IMR-90 (cell line): Measurements from ENCODE around the gene BLNK. TPM values are rescaled to one million over a fixed set of nuclear protein-coding genes. Genes with fewer than 3 reads are reported as not detected.

Experiments
- ATAC-seq: fragments of 200-7000 bp; cut with Tn5 transposase; 2 replicates; pipeline ENCODE4 v1.9.1; 2020; ENCODE audit warnings: low read depth, mild to moderate bottlenecking, moderate library complexity
- BruUV-seq: library from RNA; stranded (reverse); fragments of 400-500 nt; replicated peaks from 2 replicates; lab custom pipeline; 2021; lab: Mats Ljungman, UMichigan
- CTCF ChIA-PET: fragments of 300-600 bp; formaldehyde crosslinking; extraction: SDS; loops from one replicate; lab custom pipeline; 2021; ENCODE audit warnings: antibody characterized with exemption; lab: Yijun Ruan, JAX
- POLR2A ChIA-PET: fragments of 300-600 bp; sonication (Branson Sonifier 250); formaldehyde crosslinking; loops from one replicate; lab custom pipeline; 2022; ENCODE audit warnings: antibody characterized with exemption; ENCODE audit not compliant: unreplicated experiment; lab: Charles Lee
- DNase-seq: peaks from one replicate; pipeline ENCODE4 v3.0.0; 2013
- H2AFZ ChIP-seq: replicated peaks from 2 replicates; pipeline ENCODE3; 2013; ENCODE audit warnings: low read length, mild to moderate bottlenecking; ENCODE audit not compliant: poor library complexity
- H2AK5ac ChIP-seq: 2 replicates; pipeline ENCODE4 v1.6.1; 2013; ENCODE audit warnings: low read depth, low read length, inconsistent platforms
- H2AK9ac ChIP-seq: replicated peaks from 2 replicates; pipeline ENCODE3; 2013; ENCODE audit warnings: mild to moderate bottlenecking, low read depth, low read length, moderate library complexity; ENCODE audit not compliant: poor library complexity
- H2BK120ac ChIP-seq: 2 replicates; pipeline ENCODE4 v1.6.1; 2013; ENCODE audit warnings: low read depth, low read length, inconsistent platforms
- H2BK15ac ChIP-seq: 3 replicates; pipeline ENCODE4 v1.6.1; 2013; ENCODE audit warnings: low read depth, low read length, inconsistent platforms
- H2BK20ac ChIP-seq: 2 replicates; pipeline ENCODE4 v1.6.1; 2013; ENCODE audit warnings: low read depth, mild to moderate bottlenecking, inconsistent platforms, low read length, moderate library complexity
- H2BK5ac ChIP-seq: 2 replicates; pipeline ENCODE4 v1.6.1; 2013; ENCODE audit warnings: mild to moderate bottlenecking, low read depth, low read length, inconsistent platforms; ENCODE audit not compliant: poor library complexity, severe bottlenecking
- H3K14ac ChIP-seq: replicated peaks from 2 replicates; pipeline ENCODE4 v1.6.1; 2013; ENCODE audit warnings: low read depth, low read length, inconsistent platforms
- H3K18ac ChIP-seq: 2 replicates; pipeline ENCODE4 v1.6.1; 2013; ENCODE audit warnings: low read depth, low read length, control low read depth
- H3K23ac ChIP-seq: 2 replicates; pipeline ENCODE4 v1.6.1; 2013; ENCODE audit warnings: low read depth, low read length, inconsistent platforms
- H3K27ac ChIP-seq: 2 replicates; pipeline ENCODE4 v1.5.1; 2013; ENCODE audit warnings: mild to moderate bottlenecking, control low read depth, low read length; ENCODE audit not compliant: insufficient read depth
- H3K27me3 ChIP-seq: 2 replicates; pipeline ENCODE4 v1.6.1; 2013; ENCODE audit warnings: low read length; ENCODE audit not compliant: control insufficient read depth, insufficient read depth
- H3K36me3 ChIP-seq: 2 replicates; pipeline ENCODE4 v1.6.1; 2013; ENCODE audit warnings: low read length, mixed read lengths; ENCODE audit not compliant: control insufficient read depth, insufficient read depth
- H3K4ac ChIP-seq: 2 replicates; pipeline ENCODE4 v1.6.1; 2013; ENCODE audit warnings: low read depth, low read length, inconsistent platforms
- H3K4me1 ChIP-seq: 2 replicates; pipeline ENCODE4 v1.6.1; 2013; ENCODE audit warnings: low read length, mixed read lengths; ENCODE audit not compliant: control insufficient read depth, insufficient read depth
- H3K4me2 ChIP-seq: 2 replicates; pipeline ENCODE4 v1.6.1; 2013; ENCODE audit warnings: low read depth, mild to moderate bottlenecking, control low read depth, low read length, moderate library complexity
- H3K4me3 ChIP-seq: 2 replicates; pipeline ENCODE4 v1.5.1; 2013; ENCODE audit warnings: low read depth, mild to moderate bottlenecking, control low read depth, low read length, moderate library complexity; ENCODE audit not compliant: insufficient read depth
- H3K56ac ChIP-seq: 2 replicates; pipeline ENCODE4 v1.6.1; 2013; ENCODE audit warnings: low read length, inconsistent platforms; ENCODE audit not compliant: insufficient read depth; ENCODE audit errors: extremely low read depth
- H3K79me1 ChIP-seq, 2 experiments: 2 replicates each; pipeline ENCODE4 v1.6.1; 2013; ENCODE audit warnings: low read length in 2 of 2, inconsistent platforms in 1 of 2, low read depth in 1 of 2
- H3K9ac ChIP-seq: 2 replicates; pipeline ENCODE4 v1.6.1; 2013; ENCODE audit warnings: low read depth, low read length, control low read depth
- H3K9me1 ChIP-seq: 2 replicates; pipeline ENCODE4 v1.6.1; 2013; ENCODE audit warnings: low read length, inconsistent platforms; ENCODE audit not compliant: insufficient read depth
- H3K9me3 ChIP-seq: 2 replicates; pipeline ENCODE4 v1.6.1; 2013; ENCODE audit warnings: low read length; ENCODE audit not compliant: control insufficient read depth, insufficient read depth
- H4K20me1 ChIP-seq: 2 replicates; pipeline ENCODE4 v1.6.1; 2013; ENCODE audit warnings: low read length, inconsistent platforms; ENCODE audit not compliant: insufficient read depth
- H4K5ac ChIP-seq: 2 replicates; pipeline ENCODE4 v1.6.1; 2013; ENCODE audit warnings: mild to moderate bottlenecking, low read depth, low read length, control low read depth
- H4K8ac ChIP-seq, 2 experiments: 2 replicates each; pipeline ENCODE4 v1.6.1; 2013; ENCODE audit warnings: low read depth in 2 of 2, low read length in 2 of 2, control low read depth in 1 of 2, inconsistent platforms in 1 of 2
- H4K91ac ChIP-seq: 2 replicates; pipeline ENCODE4 v1.6.1; 2013; ENCODE audit warnings: low read depth, low read length, inconsistent platforms; ENCODE audit not compliant: insufficient read depth
- BHLHE40 ChIP-seq: fragments of 150-350 bp; IDR thresholded peaks from 2 replicates; pipeline ENCODE4 v1.6.1; 2016; ENCODE audit warnings: mild to moderate bottlenecking, low read depth, low read length
- CEBPB ChIP-seq: IDR thresholded peaks from 2 replicates; pipeline ENCODE4 v1.6.1; 2012; ENCODE audit warnings: low read depth, low read length, improper control_type of control experiment
- CHD1 ChIP-seq: IDR thresholded peaks from 2 replicates; pipeline ENCODE4 v1.6.1; 2012; ENCODE audit warnings: low read depth, low read length, improper control_type of control experiment
- ELK1 ChIP-seq: fragments of 150-350 bp; IDR thresholded peaks from 2 replicates; pipeline ENCODE4 v1.6.1; 2016; ENCODE audit warnings: low read depth, mild to moderate bottlenecking, low read length, moderate library complexity, borderline replicate concordance
- FOS ChIP-seq: fragments of 150-350 bp; IDR thresholded peaks from 2 replicates; pipeline ENCODE4 v1.6.1; 2016; ENCODE audit warnings: low read depth, low read length
- MAFK ChIP-seq: IDR thresholded peaks from 2 replicates; pipeline ENCODE4 v1.6.1; 2012; ENCODE audit warnings: low read depth, low read length, improper control_type of control experiment
- MAZ ChIP-seq: IDR thresholded peaks from 2 replicates; pipeline ENCODE4 v1.6.1; 2012; ENCODE audit warnings: low read depth, mild to moderate bottlenecking, low read length, improper control_type of control experiment, moderate library complexity, borderline replicate concordance
- MXI1 ChIP-seq: IDR thresholded peaks from 2 replicates; pipeline ENCODE4 v1.6.1; 2012; ENCODE audit warnings: low read depth, mild to moderate bottlenecking, low read length, moderate library complexity, borderline replicate concordance
- RCOR1 ChIP-seq: IDR thresholded peaks from 2 replicates; pipeline ENCODE4 v1.6.1; 2012; ENCODE audit warnings: mild to moderate bottlenecking, low read length, improper control_type of control experiment; ENCODE audit not compliant: insufficient replicate concordance
- USF2 ChIP-seq: fragments of 150-350 bp; IDR thresholded peaks from 2 replicates; pipeline ENCODE4 v1.6.1; 2017; ENCODE audit warnings: mild to moderate bottlenecking, antibody characterized with exemption, low read length, low read depth
- WGBS, 2 experiments: methylation state at CpG; one replicate each; pipeline versions ENCODE4 v1.1.5 to v1.1.7; 2013; ENCODE audit warnings: missing lambda C conversion rate in 2 of 2; ENCODE audit not compliant: insufficient read length in 1 of 2; ENCODE audit errors: extremely low coverage in 2 of 2; 5-methylcytosine and 5-hydroxymethylcytosine counted together
- dilution Hi-C: fragments of 300-500 bp; cut with HindIII; formaldehyde crosslinking; loops from one replicate; pipeline ENCODE4 v1.14.3; 2018; ENCODE audit warnings: low sequenced_read_pairs; ENCODE audit not compliant: unreplicated experiment
- in situ Hi-C: fragments of 300-500 bp; cut with MboI; formaldehyde crosslinking; loops from 3 replicates; pipeline ENCODE4 v1.14.3; 2019; ENCODE audit warnings: low sequenced_read_pairs, inconsistent platforms, mixed read lengths
- intact Hi-C: fragments of 100-400 bp; cut with micrococcal nuclease; formaldehyde crosslinking; loops from 2 replicates; pipeline ENCODE4 v1.10.0; 2022
- polyA plus RNA-seq, 3 experiments: library from polyadenylated mRNA; depleted of rRNA; stranded (reverse); fragments of >200 nt; gene quantifications; 2 replicates each; pipeline ENCODE4 v1.2.3, GENCODE V29; 2012; ENCODE audit warnings: low replicate concordance in 1 of 3
- total RNA-seq: library from RNA; depleted of rRNA; stranded (reverse); fragments of >200 nt; gene quantifications from 2 replicates; pipeline ENCODE4 v1.2.3, GENCODE V29; 2012
- TF ChIP-seq, protein P1 (sequence below): conservative IDR thresholded peaks from 2 replicates; pipeline ENCODE4 v1.5.1; 2012; ENCODE audit warnings: mild to moderate bottlenecking, low read depth, low read length, improper control_type of control experiment

BLNK gene
- total and polyA plus RNA-seq, 2 of the 4 experiments (the other 2 are of a cell fraction): not detected

DNA sequence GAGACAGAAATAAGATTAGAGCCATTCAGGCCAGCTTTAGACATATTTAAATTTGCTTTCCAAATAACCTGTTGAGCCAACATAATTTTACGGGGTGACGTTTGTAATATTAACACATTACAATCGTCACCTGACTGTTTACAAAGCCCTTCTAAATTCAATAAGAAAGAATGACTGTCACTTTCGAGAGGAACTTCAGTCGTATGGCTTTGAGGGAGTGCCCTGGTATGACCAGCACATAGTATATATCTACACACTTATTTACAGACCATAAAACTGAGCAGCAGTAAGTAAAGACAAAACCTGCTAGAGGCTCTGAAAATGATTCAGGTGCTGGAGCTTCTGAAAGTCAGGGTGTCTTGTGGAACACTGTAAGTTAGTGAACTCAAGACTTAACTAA, 62.4 kb downstream of the BLNK start:
- Histone ChIP-seq H4K91ac (no peak overlapping the region), H2BK15ac (no peak overlapping the region), H2AK9ac (no peak overlapping the region), H3K9me3 (no peaks in the 10 kb centered on the region), H3K4me2 (no peak overlapping the region), H3K4me1 (no peaks in the 10 kb centered on the region), H3K4me3 (no peak overlapping the region), H2BK120ac (no peak overlapping the region), H2BK20ac (no peak overlapping the region), H3K18ac (no peak overlapping the region), H3K27me3 (no peaks in the 10 kb centered on the region; the same call in 1 of the 2 replicates), H3K14ac (no peak overlapping the region), H4K20me1 (no peaks in the 10 kb centered on the region), H2BK5ac (no peak overlapping the region), H3K79me1 (no peaks in the 10 kb centered on the region), H3K27ac (no peak overlapping the region), H3K9ac (no peak overlapping the region), H2AK5ac (no peak overlapping the region), H3K23ac (no peak overlapping the region), H3K36me3 (no peaks in the 10 kb centered on the region), H4K5ac (no peak overlapping the region), H2AFZ (no peak overlapping the region), H3K56ac (no peak overlapping the region), H3K4ac (no peak overlapping the region), H4K8ac (no peak overlapping the region), H3K9me1 (no peaks in the 10 kb centered on the region)
- ChIA-PET CTCF (interaction anchor here (1.4 to 1.6 kb wide), 2 partner anchors 11 to 21 kb away, joined by 4 to 7 read pairs; no protein-coding TSS in a partner anchor), POLR2A (no interaction called here)
- WGBS, 2 experiments: no CpG with 5 or more reads among the region's 5 CpGs
- no peak for DNase-seq
- ATAC-seq: no peak
- intact Hi-C loops: no loop called here
- TF ChIP-seq RCOR1 (no peak), ELK1 (no peak), MAFK (no peak), MAZ (no peak), CHD1 (no peak), USF2 (no peak), MXI1 (no peak), CEBPB (no peak), BHLHE40 (no peak), FOS (no peak)
- TF ChIP-seq, protein P1, sequence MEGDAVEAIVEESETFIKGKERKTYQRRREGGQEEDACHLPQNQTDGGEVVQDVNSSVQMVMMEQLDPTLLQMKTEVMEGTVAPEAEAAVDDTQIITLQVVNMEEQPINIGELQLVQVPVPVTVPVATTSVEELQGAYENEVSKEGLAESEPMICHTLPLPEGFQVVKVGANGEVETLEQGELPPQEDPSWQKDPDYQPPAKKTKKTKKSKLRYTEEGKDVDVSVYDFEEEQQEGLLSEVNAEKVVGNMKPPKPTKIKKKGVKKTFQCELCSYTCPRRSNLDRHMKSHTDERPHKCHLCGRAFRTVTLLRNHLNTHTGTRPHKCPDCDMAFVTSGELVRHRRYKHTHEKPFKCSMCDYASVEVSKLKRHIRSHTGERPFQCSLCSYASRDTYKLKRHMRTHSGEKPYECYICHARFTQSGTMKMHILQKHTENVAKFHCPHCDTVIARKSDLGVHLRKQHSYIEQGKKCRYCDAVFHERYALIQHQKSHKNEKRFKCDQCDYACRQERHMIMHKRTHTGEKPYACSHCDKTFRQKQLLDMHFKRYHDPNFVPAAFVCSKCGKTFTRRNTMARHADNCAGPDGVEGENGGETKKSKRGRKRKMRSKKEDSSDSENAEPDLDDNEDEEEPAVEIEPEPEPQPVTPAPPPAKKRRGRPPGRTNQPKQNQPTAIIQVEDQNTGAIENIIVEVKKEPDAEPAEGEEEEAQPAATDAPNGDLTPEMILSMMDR: no peak
- dilution Hi-C loops: no loop called here
- in situ Hi-C loops: no loop called here
- no TSS peak for BruUV-seq
